Jurkat, Clone E6-1 (cell line): ENCODE data around the gene CPSF6.
"Not testable (repeated sequence)": the region's sequence is repeated elsewhere in the genome, so short reads cannot be mapped to it uniquely, and the experiment has no call there.

ENCODE experiments used
- DNase-seq: peaks from one replicate; pipeline ENCODE4 v3.0.0-alpha.2; 2011; ENCODE audit warnings: low read depth, low spot score
- H3K4me3 ChIP-seq: 2 replicates; pipeline ENCODE4 v1.5.1; 2011; ENCODE audit warnings: mild to moderate bottlenecking, low read length, control low read depth, moderate library complexity

Gene CPSF6

GRCh38 chr12:69313209-69313608 is 73.8 kb downstream of the CPSF6 start:
- no peak for DNase-seq
- H3K4me3 ChIP-seq, result no peak overlapping the region

- not testable (repeated sequence) for H3K4me3 ChIP-seq, DNase-seq
These were observed 77.4 kb downstream of the CPSF6 start for GRCh38 chr12:69316784-69317183.

- not testable (repeated sequence) for H3K4me3 ChIP-seq, DNase-seq
These were observed 77.9 kb downstream of the CPSF6 start for GRCh38 chr12:69317233-69317632.

GRCh38 chr12:69318225-69318624 is 78.9 kb downstream of the CPSF6 start:
- no peak overlapping the region for H3K4me3 ChIP-seq
- DNase-seq, result no peak

- DNase-seq, result no peak
- no peak overlapping the region for H3K4me3 ChIP-seq
These were observed 82.0 kb downstream of the CPSF6 start for GRCh38 chr12:69321351-69321750.
